ENCODE measurements around the gene GHITM.
A peak's percentile ranks its signal among the peaks of the same experiment; 100 is the strongest.
"Not testable (repeated sequence)": the region's sequence is repeated elsewhere in the genome, so short reads cannot be mapped to it uniquely, and the experiment has no call there.

The GHITM gene, protein sequence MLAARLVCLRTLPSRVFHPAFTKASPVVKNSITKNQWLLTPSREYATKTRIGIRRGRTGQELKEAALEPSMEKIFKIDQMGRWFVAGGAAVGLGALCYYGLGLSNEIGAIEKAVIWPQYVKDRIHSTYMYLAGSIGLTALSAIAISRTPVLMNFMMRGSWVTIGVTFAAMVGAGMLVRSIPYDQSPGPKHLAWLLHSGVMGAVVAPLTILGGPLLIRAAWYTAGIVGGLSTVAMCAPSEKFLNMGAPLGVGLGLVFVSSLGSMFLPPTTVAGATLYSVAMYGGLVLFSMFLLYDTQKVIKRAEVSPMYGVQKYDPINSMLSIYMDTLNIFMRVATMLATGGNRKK

DNA sequence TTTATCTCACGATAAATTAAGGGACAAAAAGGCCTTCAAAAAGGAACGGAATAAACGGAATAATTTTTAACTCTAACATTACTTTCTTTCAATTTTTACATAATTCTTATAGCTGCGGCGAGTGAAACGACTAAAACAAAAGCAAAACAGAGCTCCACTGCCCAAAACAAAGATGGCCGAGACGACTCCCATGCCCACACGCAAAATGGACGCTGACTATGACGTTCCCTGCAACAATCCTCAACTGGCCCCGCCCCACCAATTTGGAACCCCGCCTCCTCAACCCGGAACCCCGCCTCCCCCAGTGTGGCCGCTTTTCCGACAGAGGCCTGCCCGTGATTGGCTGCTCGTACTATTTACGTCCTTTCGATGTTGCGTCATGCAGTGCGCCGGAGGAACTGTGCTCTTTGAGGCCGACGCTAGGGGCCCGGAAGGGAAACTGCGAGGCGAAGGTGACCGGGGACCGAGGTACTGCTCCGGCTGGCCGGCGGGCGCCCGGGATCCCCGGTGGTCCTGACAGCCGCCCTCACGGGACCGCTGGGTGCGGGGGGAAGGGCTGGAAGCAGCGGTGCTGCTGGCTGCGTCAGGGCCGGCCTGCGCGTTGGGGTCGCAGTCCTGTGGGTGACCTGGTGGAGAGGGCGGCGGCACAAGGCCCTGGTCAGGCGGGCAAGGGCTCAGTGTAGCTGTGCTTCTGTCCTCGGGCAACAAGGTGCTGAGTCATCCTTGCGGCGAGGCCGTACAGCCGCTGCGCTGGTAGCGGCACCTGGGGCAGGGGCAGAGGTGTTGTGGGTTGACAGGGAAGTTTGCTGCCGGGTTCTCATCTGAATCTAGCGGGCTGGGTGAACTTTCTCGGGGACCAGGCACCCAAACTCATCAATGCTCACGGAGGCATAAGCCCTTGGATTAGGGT lies at the start of gene GHITM:
TSS of gene GHITM (plus strand) at position 384 of the 910 bp plus-strand sequence. CDS start 1,992 bp downstream, outside the sequence.
- DNase-seq (ENCODE audit: low read depth), result peak; percentile 99

DNA sequence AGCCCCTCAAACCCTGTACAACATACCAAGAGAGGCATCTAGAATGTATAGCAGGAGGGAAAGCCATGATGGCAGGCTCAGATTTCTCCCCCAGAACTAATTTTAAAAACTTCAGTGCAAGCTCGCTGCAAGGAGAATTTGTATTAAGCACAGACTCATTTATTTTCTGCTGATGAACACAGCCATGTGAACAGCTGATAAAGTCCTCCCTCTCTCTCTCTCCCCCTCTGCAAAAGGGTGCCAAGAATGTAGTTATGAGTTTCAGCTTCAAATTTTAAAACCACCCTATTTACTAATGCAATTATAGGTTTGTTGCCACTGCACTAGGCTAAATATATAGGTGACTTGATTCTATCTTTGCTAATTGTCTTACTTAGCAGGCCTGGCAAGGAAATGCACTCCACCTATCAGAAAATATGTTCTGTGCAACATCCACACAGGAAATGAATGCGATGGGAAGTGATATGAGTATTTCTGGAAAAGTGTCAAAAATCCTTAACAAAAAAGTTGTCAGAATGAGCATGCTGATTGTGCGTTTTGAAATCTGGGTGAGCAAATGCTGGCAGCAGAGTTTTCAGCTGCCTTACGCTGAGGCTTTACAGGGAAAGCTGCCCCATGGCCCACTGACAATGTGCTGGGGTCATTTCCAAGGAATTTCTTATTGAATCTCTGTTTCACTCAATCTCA lies 43.4 kb upstream of the GHITM start:
- no peak for DNase-seq (ENCODE audit: low read depth)

DNA sequence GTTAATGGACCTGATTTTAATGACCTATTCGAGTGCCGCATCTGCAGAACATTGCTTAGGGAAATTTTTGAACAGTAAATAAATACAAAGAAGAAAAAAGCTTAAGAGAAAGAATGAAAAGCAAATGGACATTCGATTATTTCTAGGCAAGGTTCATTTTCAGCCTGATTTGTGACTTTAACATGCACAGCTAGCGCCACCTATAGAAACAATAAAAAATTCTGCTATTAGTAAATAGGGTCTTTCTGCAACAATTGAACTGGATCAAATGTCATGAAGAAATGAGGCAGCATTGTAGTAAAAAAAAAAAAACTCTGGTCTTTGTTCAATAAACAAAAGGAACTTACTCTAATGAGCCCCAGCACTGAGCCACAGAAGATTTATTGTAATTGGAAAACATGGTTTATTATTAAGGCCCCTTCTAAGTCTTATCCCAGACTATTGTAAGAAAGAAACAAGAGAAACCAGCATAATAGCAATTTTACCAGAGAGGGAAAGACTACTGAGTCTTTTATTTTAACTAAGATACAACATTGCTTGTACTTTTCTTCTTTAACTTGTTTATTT lies 41.4 kb upstream of the GHITM start:
- no peak for DNase-seq (ENCODE audit: low read depth)

DNA sequence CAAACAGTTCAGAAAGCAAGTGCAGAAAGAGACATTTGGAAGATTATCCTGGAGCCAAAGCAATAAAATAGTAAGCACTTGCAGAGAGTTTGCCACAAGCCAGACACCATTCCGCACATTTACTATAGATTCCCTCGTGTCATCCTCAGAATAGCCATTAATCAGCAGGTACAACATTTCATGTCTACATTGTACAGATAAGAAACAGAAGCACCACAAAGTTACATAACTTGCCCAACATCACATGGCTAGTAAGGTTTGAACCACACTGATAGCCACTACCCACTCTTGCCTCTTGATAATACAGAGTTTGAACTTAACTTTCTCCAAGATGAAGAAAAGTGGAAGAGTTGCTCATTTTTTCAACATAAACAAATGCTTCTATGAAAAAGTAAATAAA lies 40.6 kb upstream of the GHITM start:
- no peak for DNase-seq (ENCODE audit: low read depth)

DNA sequence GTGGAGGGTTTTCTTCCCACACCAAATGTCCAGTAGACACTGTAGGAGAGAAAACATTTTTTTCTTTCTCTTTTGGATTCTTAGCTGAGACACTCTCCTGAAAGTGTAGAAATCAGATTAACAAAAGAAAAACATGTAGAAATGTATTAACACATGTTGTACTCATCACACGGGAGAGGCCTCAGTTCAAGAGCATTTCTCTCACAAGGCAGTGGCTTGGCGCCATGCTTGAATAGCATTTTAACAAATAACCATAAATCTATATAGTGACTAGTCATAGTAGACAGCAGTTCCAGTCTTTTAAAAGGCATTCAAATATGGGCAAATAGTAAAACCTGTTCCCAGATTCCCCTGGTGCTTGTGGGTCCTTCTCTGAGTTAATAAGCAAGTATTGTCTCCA lies 38.3 kb upstream of the GHITM start:
- DNase-seq (ENCODE audit: low read depth), result no peak

DNA sequence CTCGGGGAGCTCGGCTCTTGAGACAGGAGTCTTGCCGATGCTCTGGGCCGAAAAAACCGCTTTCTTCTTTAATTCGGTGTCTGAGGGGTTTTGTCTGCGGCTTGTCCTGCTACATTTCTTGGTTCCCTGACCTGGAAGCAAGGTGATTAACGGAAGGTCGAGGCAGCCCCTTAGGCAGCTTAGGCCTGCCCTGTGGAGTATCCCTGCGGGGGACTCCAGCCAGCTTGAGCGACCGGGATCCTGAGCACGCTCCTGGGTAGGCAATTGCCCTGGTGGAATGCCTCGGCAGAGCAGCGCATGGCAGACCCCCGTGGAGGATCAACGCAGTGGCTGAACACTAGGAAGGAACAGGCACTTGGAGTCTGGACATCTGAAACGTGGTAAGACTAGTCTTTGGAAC lies 30.5 kb upstream of the GHITM start:
- no peak for DNase-seq (ENCODE audit: low read depth)

DNA sequence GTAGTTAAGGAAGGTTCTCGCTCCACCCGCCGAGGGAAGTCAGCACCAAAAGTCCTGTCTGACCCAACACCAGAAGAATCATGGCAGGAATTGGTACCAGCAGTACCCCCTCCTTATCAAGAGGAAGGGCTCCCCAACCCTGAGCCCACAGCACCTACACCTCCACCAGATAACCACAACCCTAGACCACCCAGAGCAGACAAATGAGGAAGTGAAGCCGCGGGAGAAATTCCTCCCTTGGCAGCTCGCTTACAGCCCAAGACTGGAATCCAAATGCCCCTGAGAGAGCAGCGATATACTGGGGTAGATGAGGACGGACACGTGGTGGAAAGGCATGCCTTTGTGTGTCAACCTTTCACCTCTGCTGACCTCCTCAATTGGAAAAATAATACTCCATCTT lies 29.5 kb upstream of the GHITM start:
- not testable (repeated sequence) for DNase-seq (ENCODE audit: low read depth)

DNA sequence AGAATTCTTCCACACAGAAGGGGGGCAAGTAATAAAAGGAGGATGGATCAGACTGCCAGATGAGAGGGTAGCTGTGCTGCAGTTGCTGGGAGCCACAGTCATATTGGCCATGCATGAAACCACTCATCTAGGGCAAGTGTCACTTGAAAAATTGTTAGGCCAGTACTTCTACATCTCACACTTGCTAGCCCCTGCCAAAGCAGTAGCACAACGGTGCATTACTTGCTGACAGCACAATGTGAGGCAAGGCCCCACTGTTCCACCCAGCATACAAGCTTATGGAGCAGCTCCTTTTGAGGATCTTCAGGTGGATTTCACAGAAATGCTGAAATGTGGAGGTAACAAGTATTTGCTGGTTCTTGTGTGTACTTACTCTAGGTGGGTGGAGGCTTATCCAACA lies 25.8 kb upstream of the GHITM start:
- not testable (repeated sequence) for DNase-seq (ENCODE audit: low read depth)

DNA sequence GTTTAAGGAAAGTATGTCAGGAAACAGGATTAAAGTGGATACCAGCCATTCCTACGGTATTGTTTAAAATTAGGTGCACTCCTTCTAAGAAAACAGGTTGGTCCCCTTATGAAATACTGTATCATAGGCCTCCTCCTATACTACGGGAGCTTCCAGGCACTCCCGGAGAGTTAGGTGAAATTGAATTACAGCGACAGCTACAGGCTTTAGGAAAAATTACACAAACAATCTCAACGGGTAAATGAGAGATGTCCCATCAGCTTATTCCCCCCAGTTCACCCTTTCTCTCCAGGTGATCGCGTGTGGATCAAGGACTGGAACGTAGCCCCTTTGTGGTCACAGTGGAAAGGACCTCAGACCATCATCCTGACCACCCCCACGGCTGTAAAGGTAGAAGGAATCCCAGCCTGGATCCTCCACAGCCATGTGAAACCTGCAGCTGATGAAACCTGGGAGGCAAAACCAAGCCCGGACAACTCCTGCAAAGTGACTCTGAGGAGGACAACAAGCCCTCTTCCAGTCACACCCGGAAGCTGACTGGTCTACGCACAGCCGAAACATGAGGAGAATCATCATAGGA lies 25.1 kb upstream of the GHITM start:
- DNase-seq (ENCODE audit: low read depth), result no peak

DNA sequence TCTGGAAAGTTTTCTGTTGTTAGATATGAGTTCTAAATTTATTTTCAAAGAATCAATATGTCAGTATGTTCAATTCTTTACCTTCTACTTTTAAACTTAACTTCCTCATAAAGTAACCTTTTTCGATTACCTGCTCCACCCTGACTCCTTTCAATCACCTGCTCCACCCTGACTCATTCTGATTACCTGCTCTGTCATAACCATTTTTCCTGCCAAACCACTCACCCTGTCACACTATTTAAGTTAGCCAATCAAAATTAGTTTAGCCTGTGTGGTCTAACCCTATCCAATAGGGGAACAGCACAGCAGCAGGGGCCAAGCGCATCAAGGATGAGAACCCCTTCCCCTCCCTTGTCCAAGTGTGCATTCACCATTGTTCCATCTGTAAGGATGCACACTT lies 22.1 kb upstream of the GHITM start:
- not testable (repeated sequence) for DNase-seq (ENCODE audit: low read depth)

DNA sequence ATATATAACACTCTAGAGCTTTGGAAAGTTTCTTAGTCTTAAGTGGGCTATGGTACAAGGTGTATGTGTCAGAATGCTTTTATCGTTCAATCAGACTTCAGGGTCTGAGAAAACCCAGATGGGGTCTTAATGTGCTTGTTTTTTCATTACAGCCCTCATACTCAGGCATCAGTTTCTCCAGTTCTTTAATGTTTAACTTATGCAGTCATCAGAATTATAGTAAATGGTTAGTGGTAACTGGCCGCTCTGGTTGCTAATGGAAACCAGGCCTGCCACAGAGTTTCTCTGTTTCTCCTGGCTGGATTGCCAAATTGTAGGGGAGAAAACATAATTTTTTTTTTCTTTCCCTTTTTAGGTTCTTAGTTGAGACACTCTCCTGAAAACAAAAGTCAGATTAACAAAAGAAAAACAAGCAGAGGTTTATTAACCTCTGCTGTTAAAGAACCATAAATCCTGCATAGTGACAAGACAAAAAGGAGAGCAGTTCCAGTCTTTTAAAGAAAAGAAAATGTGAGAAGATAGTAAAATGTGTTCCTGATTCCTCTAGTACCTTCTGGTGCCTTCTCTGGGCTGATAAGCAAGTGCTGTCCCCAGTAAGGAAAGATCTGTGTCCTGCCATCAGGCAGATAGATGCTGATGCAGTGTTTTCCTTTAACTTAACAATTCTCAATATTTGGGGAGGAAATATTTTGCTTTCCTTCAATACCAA lies 21.5 kb upstream of the GHITM start:
- DNase-seq (ENCODE audit: low read depth), result no peak

DNA sequence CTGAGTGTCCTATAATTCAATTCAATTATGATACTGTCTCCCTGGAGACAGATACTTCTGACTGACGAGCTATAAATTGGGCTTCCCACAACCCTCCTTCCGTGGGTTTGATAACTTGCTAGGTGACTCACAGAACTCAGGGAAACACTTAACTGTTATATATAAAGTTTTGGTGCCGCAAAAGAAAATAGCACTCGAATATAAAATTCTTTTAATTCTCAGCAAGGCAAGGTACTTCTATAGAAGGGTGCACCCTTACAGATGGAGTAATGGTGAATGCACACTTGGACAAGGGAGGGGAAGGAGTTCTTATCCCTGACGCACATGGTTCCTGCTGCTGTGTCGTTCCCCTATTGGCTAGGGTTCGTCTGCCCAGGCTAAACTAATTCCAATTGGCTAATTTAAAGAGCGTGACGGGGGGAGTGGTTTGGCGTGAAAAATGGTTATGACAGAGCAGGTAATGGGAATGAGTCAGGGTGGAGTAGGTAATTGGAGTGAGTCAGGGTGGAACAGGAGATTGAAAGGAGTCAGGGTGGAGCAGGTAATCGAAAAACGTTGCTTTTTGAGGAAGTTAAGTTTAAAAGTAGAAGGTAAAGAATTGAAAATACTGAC lies 20.8 kb upstream of the GHITM start:
- no peak for DNase-seq (ENCODE audit: low read depth)

DNA sequence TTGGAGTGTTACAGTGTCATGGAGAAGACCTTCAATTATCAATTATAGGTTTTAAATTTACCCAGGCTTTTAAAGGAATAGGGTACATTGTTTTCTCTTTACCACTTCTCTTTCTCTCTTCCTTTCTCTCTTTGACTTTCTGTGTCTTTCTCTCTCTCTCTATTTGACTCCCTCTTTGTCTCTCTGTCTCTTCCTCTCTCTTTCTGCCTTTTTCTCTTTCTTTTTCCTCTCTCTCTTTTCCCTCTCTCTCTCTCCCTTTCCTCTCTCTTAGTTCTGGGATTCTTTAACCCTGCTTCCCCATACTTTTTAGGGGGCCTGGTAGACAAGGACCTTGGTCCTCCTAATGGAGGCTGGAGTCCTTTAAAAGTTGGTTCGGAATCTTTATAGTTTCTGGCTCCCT lies 15.9 kb upstream of the GHITM start:
- no peak for DNase-seq (ENCODE audit: low read depth)

DNA sequence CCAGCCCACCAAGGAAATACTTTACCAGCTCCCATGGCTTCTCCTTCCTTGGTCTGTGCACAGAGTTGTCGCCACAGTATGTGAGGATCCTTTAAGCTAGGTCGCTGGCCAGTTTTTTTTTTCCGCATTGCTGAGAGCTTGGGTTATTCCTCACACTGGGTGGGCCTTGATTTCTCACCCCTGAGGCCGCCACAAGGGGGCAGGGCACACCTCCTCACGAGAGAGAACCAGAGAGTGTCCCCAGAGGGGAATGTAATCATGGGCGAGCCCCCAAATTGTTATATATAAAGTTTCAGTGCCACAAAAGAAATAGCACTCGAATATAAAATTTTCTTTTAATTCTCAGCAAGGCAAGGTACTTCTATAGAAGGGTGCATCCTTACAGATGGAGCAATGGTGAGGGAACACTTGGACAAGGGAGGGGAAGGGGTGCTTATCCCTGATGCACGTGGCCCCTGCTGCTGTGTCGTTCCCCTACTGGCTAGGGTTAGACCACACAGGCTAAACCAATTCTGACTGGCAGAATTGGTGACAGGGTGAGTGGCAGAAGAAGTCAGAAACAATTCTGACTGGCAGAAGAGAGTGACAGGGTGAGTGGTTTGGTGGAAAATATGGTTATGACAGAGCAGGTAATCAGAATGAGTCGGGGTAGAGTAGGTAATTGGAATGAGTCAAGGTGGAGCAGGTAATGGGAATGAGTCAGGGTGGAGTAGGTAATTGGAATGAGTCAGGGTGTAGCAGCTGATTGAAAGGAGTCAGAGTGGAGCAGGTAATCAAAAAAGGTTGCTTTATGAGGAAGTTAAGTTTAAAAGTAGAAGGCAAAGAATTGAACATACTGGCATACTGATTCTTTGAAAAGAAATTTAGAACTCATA lies 13.2 kb upstream of the GHITM start:
- not testable (repeated sequence) for DNase-seq (ENCODE audit: low read depth)

DNA sequence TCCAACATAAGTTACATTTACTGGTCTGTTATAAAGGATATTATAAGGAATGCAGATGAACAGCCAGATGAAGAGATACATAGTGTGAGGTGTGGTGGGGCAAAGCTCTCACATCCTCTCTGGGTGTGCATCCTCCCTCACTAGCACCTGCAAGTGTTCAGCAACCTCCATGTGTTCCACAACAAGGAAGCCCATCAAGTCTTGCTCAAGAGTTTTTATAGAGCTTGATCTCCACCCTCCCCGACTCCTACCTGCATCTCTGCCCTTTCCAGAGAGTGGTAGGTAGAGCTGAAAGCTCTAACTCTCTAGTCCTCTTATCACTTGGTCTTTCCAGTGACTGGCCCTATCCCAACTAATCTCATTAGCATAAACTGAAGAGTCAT lies 12.5 kb upstream of the GHITM start:
- DNase-seq (ENCODE audit: low read depth), result no peak

DNA sequence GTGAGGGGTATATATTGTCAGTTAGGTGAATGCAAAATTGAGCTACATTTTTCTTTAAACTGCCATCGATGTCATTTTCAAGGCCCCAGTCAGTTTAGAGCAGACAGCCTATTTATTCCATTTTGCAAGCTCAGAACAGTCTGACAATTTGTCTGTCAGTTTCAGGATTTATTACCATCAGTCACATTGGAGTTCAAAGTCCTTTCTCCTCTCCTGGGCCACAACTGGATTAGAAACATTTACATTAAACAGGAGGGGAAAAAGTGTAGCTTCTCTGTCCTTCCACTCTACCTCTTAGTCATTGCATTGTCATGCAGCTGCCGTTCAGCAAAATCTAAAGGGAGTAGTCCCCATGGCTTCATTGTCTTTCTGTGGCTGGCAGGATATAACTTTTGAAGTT lies 3.5 kb upstream of the GHITM start:
- DNase-seq (ENCODE audit: low read depth), result no peak

DNA sequence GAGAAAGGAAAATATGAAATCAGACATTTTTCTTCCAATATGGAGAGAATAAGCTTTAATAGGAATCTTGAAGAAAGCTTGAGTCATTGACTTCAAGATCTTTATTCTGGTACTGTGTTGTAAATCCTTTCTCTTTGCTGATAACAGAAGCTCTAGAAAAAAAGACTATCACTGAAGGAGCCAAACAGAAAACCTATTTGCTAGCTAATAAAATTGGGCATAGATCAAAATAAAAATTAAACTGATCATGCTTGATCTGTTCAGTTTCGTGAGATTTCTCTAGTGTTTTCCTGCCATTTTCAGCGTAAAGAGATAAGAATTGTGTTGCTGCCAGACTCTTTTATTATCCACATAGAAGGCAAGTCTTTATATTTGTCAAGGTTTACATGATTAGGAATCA lies 1.5 kb upstream of the GHITM start:
- no peak for DNase-seq (ENCODE audit: low read depth)

DNA sequence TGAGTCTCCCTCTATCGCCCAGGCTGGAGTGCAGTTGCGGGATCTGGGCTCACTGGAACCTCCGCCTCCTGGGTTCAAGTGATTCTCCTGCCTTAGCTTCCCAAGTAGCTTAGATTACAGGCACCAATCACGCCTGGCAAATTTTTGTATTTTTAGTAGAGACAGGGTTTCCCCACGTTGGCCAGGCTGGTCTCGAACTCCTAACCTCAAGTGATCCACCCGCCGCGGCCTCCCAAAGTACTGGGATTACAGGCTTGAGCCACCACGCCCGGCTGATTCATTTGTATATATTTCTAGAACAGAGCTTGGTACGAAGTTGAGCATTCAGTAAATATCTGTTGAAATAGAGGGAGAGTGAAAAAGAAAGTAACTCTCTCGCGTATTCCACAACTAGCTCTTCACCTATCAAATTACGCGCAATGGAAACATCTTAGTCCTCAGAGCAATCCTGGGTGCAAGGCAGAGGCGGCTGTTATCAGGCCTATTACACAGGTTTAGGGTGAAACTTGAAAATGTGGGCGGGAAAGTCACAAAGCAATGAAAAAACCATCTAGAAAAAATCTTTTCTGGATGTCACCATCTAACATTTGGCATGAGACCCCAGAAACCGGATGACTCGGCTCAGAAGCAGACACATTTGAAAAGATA lies 707 bp upstream of the GHITM start:
- peak; percentile 14 for DNase-seq (ENCODE audit: low read depth)

DNA sequence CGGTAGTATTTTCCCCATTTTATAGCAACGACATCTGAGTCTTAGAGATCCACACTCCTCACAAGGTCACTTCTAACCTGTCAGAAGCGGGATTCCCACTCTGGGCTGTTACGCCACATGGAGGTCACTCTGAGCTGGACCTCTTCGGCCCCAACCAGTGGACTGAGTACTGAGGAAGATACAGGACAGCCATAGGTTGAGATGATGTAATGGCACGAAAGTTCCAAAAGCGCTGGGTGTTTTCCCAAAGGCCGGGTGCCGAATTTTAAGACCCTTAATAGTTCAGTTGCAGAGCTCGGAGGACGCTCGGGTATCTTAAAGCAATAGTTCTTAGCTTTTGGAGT lies 699 bp downstream of the GHITM start:
- DNase-seq (ENCODE audit: low read depth), result no peak

DNA sequence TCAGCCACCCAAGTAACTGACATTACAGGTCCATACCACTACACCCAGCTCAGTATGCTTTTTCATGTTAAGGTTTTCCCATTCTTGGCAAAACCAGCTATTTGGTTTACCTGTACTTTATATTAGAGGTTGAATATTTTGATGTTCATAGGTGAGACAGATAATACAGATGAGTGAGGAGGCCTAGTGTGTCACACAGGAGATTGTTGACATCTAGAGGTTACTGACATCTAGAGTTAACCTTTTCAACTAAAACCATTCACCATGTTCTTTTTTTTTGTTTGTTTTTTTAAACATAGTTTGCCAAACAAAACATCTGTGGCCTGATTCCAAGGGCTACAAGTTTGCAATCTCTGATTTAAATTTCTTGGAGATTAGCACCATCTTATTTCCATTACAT lies 8.0 kb downstream of the GHITM start:
- no peak for DNase-seq (ENCODE audit: low read depth)
